Measurements from ENCODE around the gene MCOLN2. TPM values are rescaled to one million over a fixed set of nuclear protein-coding genes. Genes with fewer than 3 reads are reported as not detected.

Gene MCOLN2
- total RNA-seq, 1 donor from 2014 or later = not detected

GRCh38 chr1:84941843-84942242 is 55.1 kb downstream of the MCOLN2 start:
- DNase-seq (ENCODE audit: extremely low spot score, unreplicated experiment) = no peak
- Mint-ChIP-seq H3K27ac (ENCODE audit: unreplicated experiment) (no peak overlapping the region), H3K4me1 (ENCODE audit: unreplicated experiment) (peaks cover 13% of the 10 kb centered on the region), H3K36me3 (ENCODE audit: unreplicated experiment) (no peaks in the 10 kb centered on the region), H3K4me3 (ENCODE audit: unreplicated experiment) (no peak overlapping the region), H3K27me3 (ENCODE audit: unreplicated experiment) (peaks cover 54% of the 10 kb centered on the region), H3K9me3 (ENCODE audit: unreplicated experiment) (no peaks in the 10 kb centered on the region)
- TF ChIP-seq, protein P1, sequence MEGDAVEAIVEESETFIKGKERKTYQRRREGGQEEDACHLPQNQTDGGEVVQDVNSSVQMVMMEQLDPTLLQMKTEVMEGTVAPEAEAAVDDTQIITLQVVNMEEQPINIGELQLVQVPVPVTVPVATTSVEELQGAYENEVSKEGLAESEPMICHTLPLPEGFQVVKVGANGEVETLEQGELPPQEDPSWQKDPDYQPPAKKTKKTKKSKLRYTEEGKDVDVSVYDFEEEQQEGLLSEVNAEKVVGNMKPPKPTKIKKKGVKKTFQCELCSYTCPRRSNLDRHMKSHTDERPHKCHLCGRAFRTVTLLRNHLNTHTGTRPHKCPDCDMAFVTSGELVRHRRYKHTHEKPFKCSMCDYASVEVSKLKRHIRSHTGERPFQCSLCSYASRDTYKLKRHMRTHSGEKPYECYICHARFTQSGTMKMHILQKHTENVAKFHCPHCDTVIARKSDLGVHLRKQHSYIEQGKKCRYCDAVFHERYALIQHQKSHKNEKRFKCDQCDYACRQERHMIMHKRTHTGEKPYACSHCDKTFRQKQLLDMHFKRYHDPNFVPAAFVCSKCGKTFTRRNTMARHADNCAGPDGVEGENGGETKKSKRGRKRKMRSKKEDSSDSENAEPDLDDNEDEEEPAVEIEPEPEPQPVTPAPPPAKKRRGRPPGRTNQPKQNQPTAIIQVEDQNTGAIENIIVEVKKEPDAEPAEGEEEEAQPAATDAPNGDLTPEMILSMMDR (IDR thresholded peaks at IDR 0.05) = no peak

DNA sequence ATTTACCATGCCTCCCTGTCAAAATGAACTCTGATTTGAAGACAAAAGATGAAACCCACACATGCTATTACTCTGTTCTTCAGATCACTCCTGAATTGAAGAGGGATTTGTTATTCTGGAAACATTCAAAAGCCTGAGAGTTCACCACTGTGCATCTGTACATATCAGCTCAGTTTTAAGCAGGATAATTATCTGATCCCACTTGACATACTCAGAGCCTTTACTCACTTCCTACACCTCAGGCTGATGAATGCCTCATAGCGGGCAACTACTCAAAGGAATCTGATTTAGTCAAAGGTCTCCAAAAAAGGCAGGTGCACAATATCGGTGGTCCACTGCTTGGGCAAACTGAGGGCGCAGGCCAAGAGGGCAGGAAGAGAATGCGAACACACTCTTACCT is 56.4 kb downstream of the MCOLN2 start:
- H3K9me3 Mint-ChIP-seq (ENCODE audit: unreplicated experiment) = no peaks in the 10 kb centered on the region
- H3K4me1 Mint-ChIP-seq (ENCODE audit: unreplicated experiment) = peaks cover 8% of the 10 kb centered on the region
- no peak overlapping the region for H3K27ac Mint-ChIP-seq (ENCODE audit: unreplicated experiment)
- H3K27me3 Mint-ChIP-seq (ENCODE audit: unreplicated experiment) = peaks cover 54% of the 10 kb centered on the region
- H3K4me3 Mint-ChIP-seq (ENCODE audit: unreplicated experiment) = no peak overlapping the region
- TF ChIP-seq, protein P1 (IDR thresholded peaks at IDR 0.05) = no peak
- H3K36me3 Mint-ChIP-seq (ENCODE audit: unreplicated experiment) = no peaks in the 10 kb centered on the region
- no peak for DNase-seq (ENCODE audit: extremely low spot score, unreplicated experiment)

GRCh38 chr1:84939761-84940160 is 57.2 kb downstream of the MCOLN2 start:
- Mint-ChIP-seq H3K27me3 (ENCODE audit: unreplicated experiment) (peaks cover 59% of the 10 kb centered on the region), H3K27ac (ENCODE audit: unreplicated experiment) (no peak overlapping the region), H3K9me3 (ENCODE audit: unreplicated experiment) (no peaks in the 10 kb centered on the region), H3K36me3 (ENCODE audit: unreplicated experiment) (no peaks in the 10 kb centered on the region), H3K4me3 (ENCODE audit: unreplicated experiment) (no peak overlapping the region), H3K4me1 (ENCODE audit: unreplicated experiment) (peaks cover 5% of the 10 kb centered on the region)
- no peak for DNase-seq (ENCODE audit: extremely low spot score, unreplicated experiment)
- TF ChIP-seq, protein P1 (IDR thresholded peaks at IDR 0.05) = no peak

- Mint-ChIP-seq H3K36me3 (ENCODE audit: unreplicated experiment) (no peaks in the 10 kb centered on the region), H3K27me3 (ENCODE audit: unreplicated experiment) (peaks cover 58% of the 10 kb centered on the region), H3K27ac (ENCODE audit: unreplicated experiment) (no peak overlapping the region), H3K4me1 (ENCODE audit: unreplicated experiment) (peaks cover 5% of the 10 kb centered on the region), H3K9me3 (ENCODE audit: unreplicated experiment) (no peaks in the 10 kb centered on the region), H3K4me3 (ENCODE audit: unreplicated experiment) (no peak overlapping the region)
- DNase-seq (ENCODE audit: extremely low spot score, unreplicated experiment) = no peak
- TF ChIP-seq, protein P1 (IDR thresholded peaks at IDR 0.05) = no peak
Measured at GRCh38 chr1:84939151-84939550, 57.8 kb downstream of the MCOLN2 start.

- H3K4me1 Mint-ChIP-seq (ENCODE audit: unreplicated experiment) = peaks cover 5% of the 10 kb centered on the region
- no peaks in the 10 kb centered on the region for H3K9me3 Mint-ChIP-seq (ENCODE audit: unreplicated experiment)
- no peak for DNase-seq (ENCODE audit: extremely low spot score, unreplicated experiment)
- no peaks in the 10 kb centered on the region for H3K36me3 Mint-ChIP-seq (ENCODE audit: unreplicated experiment)
- peaks cover 53% of the 10 kb centered on the region for H3K27me3 Mint-ChIP-seq (ENCODE audit: unreplicated experiment)
- no peak overlapping the region for H3K27ac Mint-ChIP-seq (ENCODE audit: unreplicated experiment)
- TF ChIP-seq, protein P1 (IDR thresholded peaks at IDR 0.05) = peak; percentile 91
- H3K4me3 Mint-ChIP-seq (ENCODE audit: unreplicated experiment) = no peak overlapping the region
Measured at GRCh38 chr1:84936116-84936810, 60.6 kb downstream of the MCOLN2 start.
